H1 (cell line): ENCODE measurements around the gene RCE1. TPM values are rescaled to one million over a fixed set of nuclear protein-coding genes. Genes with fewer than 3 reads are reported as not detected.

Source experiments
- BACH1 ChIP-seq: IDR thresholded peaks from 2 replicates; pipeline ENCODE4 v1.6.1; 2012; ENCODE audit warnings: low read length, improper control_type of control experiment
- CHD2 ChIP-seq: IDR thresholded peaks from 2 replicates; pipeline ENCODE4 v1.6.1; 2012; ENCODE audit warnings: low read length, improper control_type of control experiment
- CREB1 ChIP-seq: IDR thresholded peaks from 2 replicates; pipeline ENCODE4 v1.6.1; 2012; ENCODE audit warnings: inconsistent platforms
- E2F6 ChIP-seq: IDR thresholded peaks from 2 replicates; pipeline ENCODE4 v1.6.1; 2012; ENCODE audit warnings: inconsistent platforms
- EGR1 ChIP-seq: IDR thresholded peaks from 2 replicates; pipeline ENCODE4 v1.6.1; 2011; ENCODE audit warnings: low read depth, low read length, borderline replicate concordance
- GABPA ChIP-seq: IDR thresholded peaks from 2 replicates; pipeline ENCODE4 v1.6.1; 2011; ENCODE audit warnings: mild to moderate bottlenecking, low read length, moderate library complexity, borderline replicate concordance; ENCODE audit not compliant: insufficient read depth
- HDAC2 ChIP-seq, 2 experiments: fragments of 300-600 bp in 1 of 2; sonication (generic) in 1 of 2; IDR thresholded peaks; 2 replicates each; pipeline ENCODE4 v1.6.1; 2011 to 2012; ENCODE audit warnings: low read depth in 2 of 2, low read length in 2 of 2, mild to moderate bottlenecking in 2 of 2, moderate library complexity in 2 of 2, borderline replicate concordance in 1 of 2, inconsistent platforms in 1 of 2
- RAD21 ChIP-seq, 2 experiments: IDR thresholded peaks in 1 of 2; conservative IDR thresholded peaks in 1 of 2; 2 replicates each; pipeline ENCODE4 v1.6.1; 2011; ENCODE audit warnings: low read depth in 2 of 2, low read length in 2 of 2, improper control_type of control experiment in 1 of 2, inconsistent platforms in 1 of 2, mild to moderate bottlenecking in 1 of 2, moderate library complexity in 1 of 2
- RBBP5 ChIP-seq: IDR thresholded peaks from 2 replicates; pipeline ENCODE4 v1.7.1; 2012; ENCODE audit warnings: low read depth, mild to moderate bottlenecking, inconsistent platforms, low read length, moderate library complexity, borderline replicate concordance
- SIN3A ChIP-seq, 2 experiments: IDR thresholded peaks in 1 of 2; conservative IDR thresholded peaks in 1 of 2; 2 replicates each; pipeline ENCODE4 v1.6.1; 2011 to 2012; ENCODE audit warnings: low read length in 2 of 2, improper control_type of control experiment in 1 of 2, low read depth in 1 of 2, mild to moderate bottlenecking in 1 of 2
- SP1 ChIP-seq: IDR thresholded peaks from 2 replicates; pipeline ENCODE4 v1.6.1; 2011; ENCODE audit warnings: low read depth, low read length
- SRF ChIP-seq: IDR thresholded peaks from 2 replicates; pipeline ENCODE4 v1.6.1; 2011; ENCODE audit warnings: mild to moderate bottlenecking, low read depth, low read length, moderate library complexity
- TAF1 ChIP-seq: IDR thresholded peaks from 2 replicates; pipeline ENCODE4 v1.6.1; 2011; ENCODE audit warnings: mild to moderate bottlenecking, low read depth, low read length
- TAF7 ChIP-seq: optimal IDR thresholded peaks from 2 replicates; pipeline ENCODE3; 2011; ENCODE audit warnings: low read depth, mild to moderate bottlenecking, inconsistent platforms, low read length, moderate library complexity, borderline replicate concordance
- TEAD4 ChIP-seq: IDR thresholded peaks from 2 replicates; pipeline ENCODE4 v1.6.1; 2012; ENCODE audit warnings: low read depth, low read length, inconsistent platforms, mixed read lengths
- polyA plus RNA-seq, 7 experiments: library from polyadenylated mRNA; depleted of rRNA in 3 of 7; stranded (reverse) in 5 of 7; unstranded in 2 of 7; fragments of >200 nt in 5 of 7; fragments of 200-250 nt in 2 of 7; gene quantifications; 1 replicate in 5 of 7; 2 replicates in 1 of 7; 4 replicates in 1 of 7; pipeline versions ENCODE4 v1.2.1 to v1.2.3, GENCODE V29; 2011 to 2013; ENCODE audit warnings: missing spikeins in 2 of 7, mixed read lengths in 2 of 7
- total RNA-seq: library from RNA; stranded (reverse); fragmentation: NEBNext Ultra II Directional; extraction: Animal tissue kit (Norgen Biotek cat#: 25700); gene quantifications from 2 replicates; pipeline ENCODE4 v1.2.1, GENCODE V29; 2021
- TF ChIP-seq, protein P1 (sequence below): IDR thresholded peaks from 2 replicates; pipeline ENCODE4 v1.6.1; 2011; ENCODE audit warnings: low read depth, mild to moderate bottlenecking, low read length; ENCODE audit not compliant: insufficient read depth

Gene RCE1
- total and polyA plus RNA-seq, 2 of the 8 experiments (the other 6 are each of a cell fraction or from before 2014, with no cell fraction given), result 35.8 to 84.8 TPM

DNA sequence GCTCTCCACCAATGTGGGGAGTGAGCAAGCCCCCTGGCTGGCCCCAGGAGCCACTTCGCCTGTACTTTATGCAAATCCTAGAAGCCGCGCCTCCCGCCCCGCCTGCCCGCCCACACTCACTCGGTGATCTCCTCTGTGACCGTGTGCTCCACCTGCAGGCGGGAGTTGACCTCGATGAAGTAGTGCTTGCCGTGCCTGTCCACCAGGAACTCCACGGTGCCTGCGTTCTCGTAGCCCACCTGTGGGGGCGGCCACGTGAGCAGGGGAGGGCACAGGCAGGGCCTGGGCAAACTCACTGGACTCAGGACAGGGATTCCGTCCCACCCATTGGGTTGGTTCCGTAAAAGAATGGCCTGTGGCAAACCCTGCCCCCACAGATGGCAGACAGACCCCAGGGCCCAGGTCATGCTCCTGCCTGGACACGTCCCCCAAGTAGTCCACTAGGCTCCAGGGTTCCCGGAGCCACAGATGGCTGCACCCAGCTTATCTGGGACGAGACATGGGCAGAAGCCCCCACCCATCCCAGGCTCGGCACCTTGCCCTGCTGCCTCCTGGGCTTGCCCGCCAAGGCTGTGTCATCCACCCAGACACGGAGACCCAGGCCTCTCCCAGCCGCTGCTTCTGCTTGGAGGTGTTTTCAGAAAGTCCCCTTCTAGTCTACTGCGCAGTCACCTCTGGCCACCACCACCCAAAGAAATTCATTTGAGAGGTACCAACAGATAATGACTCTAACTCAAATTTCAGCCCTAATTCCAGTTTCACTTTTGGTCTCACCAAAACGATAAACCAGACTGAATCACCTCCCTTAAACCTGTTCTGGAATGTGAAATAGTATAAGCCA, 25.7 kb downstream of the RCE1 start (continued):
- TF ChIP-seq E2F6 (peak; percentile 80), CREB1 (peak; percentile 44; the same call in 1 of the 2 replicates), SP1 (no peak), TAF1 (peak; percentile 36; the same call in 1 of the 2 replicates), RAD21 (IDR thresholded peaks at IDR 0.05 in 1 of 2, conservative IDR thresholded peaks at IDR 0.05 in 1 of 2; ENCODE audit: low read depth in 2 of 2, low read length in 2 of 2) (peak; percentile 50 to 62), SRF (no peak), TEAD4 (no peak), EGR1 (peak; percentile 88), HDAC2 (IDR thresholded peaks at IDR 0.05; ENCODE audit: borderline replicate concordance in 1 of 2, low read depth in 2 of 2, low read length in 2 of 2) (peak; percentile 53 to 78; a peak in 2 of 4 replicates), CHD2 (peak; percentile 55; the same call in 1 of the 2 replicates), TAF7 (no peak), RBBP5 (no peak), GABPA (peak; percentile 52; the same call in 1 of the 2 replicates), SIN3A (conservative IDR thresholded peaks at IDR 0.05 in 1 of 2, IDR thresholded peaks at IDR 0.05 in 1 of 2; ENCODE audit: low read depth in 1 of 2, low read length in 2 of 2) (peak in 1 of 2 experiments; percentile 72; a peak in 1 of 4 replicates), BACH1 (peak; percentile 89)
- TF ChIP-seq, protein P1, sequence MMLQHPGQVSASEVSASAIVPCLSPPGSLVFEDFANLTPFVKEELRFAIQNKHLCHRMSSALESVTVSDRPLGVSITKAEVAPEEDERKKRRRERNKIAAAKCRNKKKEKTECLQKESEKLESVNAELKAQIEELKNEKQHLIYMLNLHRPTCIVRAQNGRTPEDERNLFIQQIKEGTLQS, result 0 out of 2 replicates have a peak, but pooled peaks have one; percentile 20
- TF ChIP-seq, all 59 proteins: peak for 14
